SJSA1 (cell line): ENCODE measurements around the gene HGD. TPM values are rescaled to one million over a fixed set of nuclear protein-coding genes. Genes with fewer than 3 reads are reported as not detected.
"Not testable (repeated sequence)": the region's sequence is repeated elsewhere in the genome, so short reads cannot be mapped to it uniquely, and the experiment has no call there.

ENCODE experiments used
- DNase-seq, 2 experiments: peaks; one replicate each; pipeline ENCODE4 v3.0.0-alpha.2; 2015 to 2020; ENCODE audit warnings: low spot score in 2 of 2, low read depth in 1 of 2
- H3K27ac ChIP-seq: fragments of 250-450 bp; sonication (Bioruptor Pico); 2 replicates; pipeline ENCODE4 v1.5.1; 2020; ENCODE audit warnings: mild to moderate bottlenecking, moderate library complexity
- H3K27me3 ChIP-seq: fragments of 250-450 bp; sonication (Bioruptor Pico); replicated peaks from 2 replicates; pipeline ENCODE4 v1.5.1; 2020; ENCODE audit warnings: mild to moderate bottlenecking, moderate library complexity
- H3K36me3 ChIP-seq: fragments of 250-450 bp; sonication (Bioruptor Pico); 2 replicates; pipeline ENCODE4 v1.5.1; 2020; ENCODE audit warnings: mild to moderate bottlenecking
- H3K4me1 ChIP-seq: fragments of 250-450 bp; sonication (Bioruptor Pico); replicated peaks from 2 replicates; pipeline ENCODE4 v1.6.1; 2021; ENCODE audit warnings: mild to moderate bottlenecking
- H3K4me3 ChIP-seq: fragments of 250-450 bp; sonication (Bioruptor Pico); 2 replicates; pipeline ENCODE4 v1.5.1; 2020; ENCODE audit warnings: mild to moderate bottlenecking
- H3K9me3 ChIP-seq: fragments of 250-450 bp; sonication (Bioruptor Pico); replicated peaks from 2 replicates; pipeline ENCODE4 v1.5.1; 2020; ENCODE audit warnings: mild to moderate bottlenecking
- total RNA-seq: library from RNA; depleted of rRNA; stranded (reverse); fragments of >200 nt; shearing (Covaris generic); gene quantifications from 2 replicates; pipeline ENCODE4 v1.2.3, GENCODE V29; 2014

HGD gene
- total RNA-seq, 1 experiment from 2014 or later = not detected

DNA sequence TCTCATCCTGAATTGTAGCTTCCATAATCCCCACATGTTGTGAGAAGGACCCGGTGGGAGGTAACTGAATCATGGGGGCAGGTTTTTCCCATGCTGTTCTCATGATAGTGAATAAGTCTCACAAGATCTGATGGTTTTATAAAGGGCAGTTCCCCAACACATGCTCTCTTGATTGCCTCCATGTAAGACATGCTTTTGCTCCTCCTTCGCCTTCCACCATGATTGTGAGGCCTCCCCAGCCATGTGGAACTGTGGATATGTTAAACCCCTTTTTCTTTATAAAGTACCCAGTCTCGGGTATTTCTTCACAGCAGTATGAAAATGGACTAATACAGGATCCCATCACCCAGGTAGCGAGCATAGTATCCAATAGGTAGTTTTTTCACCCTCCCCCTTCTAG is 43.2 kb downstream of the HGD start:
- not testable (repeated sequence) for H3K27me3 ChIP-seq, H3K4me1 ChIP-seq, H3K9me3 ChIP-seq, H3K4me3 ChIP-seq, H3K27ac ChIP-seq, DNase-seq, H3K36me3 ChIP-seq

DNA sequence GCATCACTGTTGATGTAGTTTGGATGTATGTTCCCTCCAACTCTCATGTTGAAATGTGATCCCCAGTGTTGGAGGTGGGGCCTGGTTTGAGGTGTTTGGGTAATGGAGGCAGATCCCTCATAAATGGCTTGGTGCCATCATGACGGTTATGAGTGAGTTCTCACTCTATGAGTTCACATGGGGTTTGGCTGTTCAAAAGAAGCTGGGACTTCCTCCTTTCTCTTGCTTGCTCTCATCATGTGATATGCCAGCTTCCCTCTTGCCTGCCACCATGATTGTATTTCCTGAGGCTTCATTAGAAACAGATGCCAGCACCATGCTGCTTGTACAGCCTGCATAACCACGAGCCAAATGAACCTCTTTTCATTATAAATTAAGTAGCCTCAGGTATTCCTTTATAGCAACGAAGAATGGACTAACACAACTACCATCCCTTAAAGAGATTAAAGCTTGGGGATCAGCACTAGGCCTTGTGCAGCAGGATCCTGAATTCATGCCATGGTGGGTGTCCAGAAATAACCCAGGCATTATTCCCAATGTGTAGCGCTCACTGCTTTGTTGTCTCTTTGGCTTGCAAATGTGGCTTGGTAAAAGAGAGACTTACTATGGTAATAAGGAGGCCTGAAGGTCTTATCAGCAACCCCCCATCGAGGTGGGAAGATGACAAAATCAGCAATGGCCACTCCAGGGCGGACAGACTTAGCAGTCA is 44.0 kb downstream of the HGD start:
- no peak overlapping the region for H3K4me3 ChIP-seq
- no peak for DNase-seq

DNA sequence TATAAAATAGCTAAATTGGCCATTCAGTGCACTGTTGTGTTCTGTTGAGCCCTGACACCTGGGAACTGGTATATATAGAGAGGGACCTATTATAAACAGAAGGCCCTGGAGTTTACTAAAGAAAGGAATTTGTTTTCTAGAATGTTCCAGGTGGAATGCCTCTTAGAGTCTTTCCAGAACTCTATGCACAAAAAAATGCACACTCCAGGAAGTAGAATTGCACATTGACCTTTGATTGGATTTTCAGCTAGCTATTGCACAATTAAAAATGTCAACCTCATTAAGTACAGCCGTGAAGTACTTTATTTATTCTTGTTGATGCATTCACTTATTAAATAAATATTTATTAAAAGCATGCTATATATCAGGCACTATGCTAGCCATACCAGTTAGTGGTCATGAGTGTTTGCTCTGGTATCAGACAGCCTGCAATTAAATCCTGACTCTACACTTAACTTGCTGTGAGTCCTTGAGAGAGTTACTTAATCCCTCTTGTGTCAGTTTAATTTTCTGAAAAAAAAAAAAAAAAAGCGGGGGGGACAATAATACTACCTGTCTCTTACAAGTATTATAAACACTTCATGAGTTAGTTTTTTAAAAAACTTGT is 45.1 kb downstream of the HGD start:
- no peaks in the 10 kb centered on the region for H3K9me3 ChIP-seq
- H3K36me3 ChIP-seq = no peaks in the 10 kb centered on the region
- no peaks in the 10 kb centered on the region for H3K27me3 ChIP-seq
- no peak for DNase-seq
- no peak overlapping the region for H3K4me3 ChIP-seq
- H3K27ac ChIP-seq = no peak overlapping the region
- no peaks in the 10 kb centered on the region for H3K4me1 ChIP-seq

More for the DNA sequence above, 44.0 kb downstream of the HGD start:
- H3K9me3 ChIP-seq = no peaks in the 10 kb centered on the region
- H3K27me3 ChIP-seq = no peaks in the 10 kb centered on the region
- H3K27ac ChIP-seq = no peak overlapping the region
- H3K4me1 ChIP-seq = peaks cover 8% of the 10 kb centered on the region
- H3K36me3 ChIP-seq = no peaks in the 10 kb centered on the region

DNA sequence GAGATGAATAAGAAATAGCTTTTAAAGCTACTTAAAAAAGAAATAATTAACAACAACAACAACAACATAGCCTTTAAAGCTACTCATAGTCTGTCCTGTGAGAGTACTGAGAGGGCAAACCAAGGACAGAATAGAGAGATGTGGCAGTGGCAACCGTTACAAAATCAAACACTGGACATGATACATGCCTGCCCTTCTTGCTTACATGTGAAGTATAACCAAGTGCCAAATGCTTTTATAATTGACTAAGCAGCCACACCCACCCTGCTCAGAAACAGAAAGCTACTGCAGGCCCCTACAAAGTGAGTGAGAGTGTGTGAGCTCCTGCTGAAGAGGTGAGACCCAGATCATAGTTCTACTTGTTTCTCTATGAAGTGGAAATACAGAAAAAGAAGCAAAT is 47.5 kb downstream of the HGD start:
- Histone ChIP-seq H3K4me3 (no peak overlapping the region), H3K9me3 (no peaks in the 10 kb centered on the region), H3K27ac (no peak overlapping the region), H3K27me3 (no peaks in the 10 kb centered on the region), H3K4me1 (no peaks in the 10 kb centered on the region), H3K36me3 (no peaks in the 10 kb centered on the region)
- no peak for DNase-seq

- Histone ChIP-seq H3K27ac (no peak overlapping the region), H3K4me1 (peaks cover 11% of the 10 kb centered on the region), H3K9me3 (no peaks in the 10 kb centered on the region), H3K4me3 (no peak overlapping the region), H3K36me3 (no peaks in the 10 kb centered on the region), H3K27me3 (no peaks in the 10 kb centered on the region)
- DNase-seq = no peak
Measured at GRCh38 chr3:120625159-120625586, 56.9 kb downstream of the HGD start.

DNA sequence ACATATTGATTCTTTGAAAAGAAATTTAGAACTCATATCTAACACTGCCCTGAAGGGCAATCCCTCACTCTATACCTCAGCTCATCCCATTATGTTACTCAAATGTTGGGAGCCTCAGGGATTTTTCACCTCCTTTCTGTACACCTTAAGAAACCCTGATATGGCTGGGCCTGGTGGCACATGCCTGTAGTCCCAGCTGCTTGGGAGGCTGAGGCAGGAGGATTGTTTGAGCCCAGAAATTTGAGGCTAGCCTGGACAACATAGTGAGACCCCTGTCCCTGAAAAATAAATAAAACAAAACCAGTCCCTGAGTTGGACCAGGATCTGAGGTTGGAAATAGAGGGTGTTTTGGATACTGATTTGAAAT is 58.3 kb downstream of the HGD start:
- Histone ChIP-seq H3K4me1 (peaks cover 11% of the 10 kb centered on the region), H3K27ac (no peak overlapping the region; the same call in 1 of the 2 replicates), H3K4me3 (no peak overlapping the region), H3K9me3 (no peaks in the 10 kb centered on the region), H3K36me3 (no peaks in the 10 kb centered on the region), H3K27me3 (no peaks in the 10 kb centered on the region)
- no peak for DNase-seq

DNA sequence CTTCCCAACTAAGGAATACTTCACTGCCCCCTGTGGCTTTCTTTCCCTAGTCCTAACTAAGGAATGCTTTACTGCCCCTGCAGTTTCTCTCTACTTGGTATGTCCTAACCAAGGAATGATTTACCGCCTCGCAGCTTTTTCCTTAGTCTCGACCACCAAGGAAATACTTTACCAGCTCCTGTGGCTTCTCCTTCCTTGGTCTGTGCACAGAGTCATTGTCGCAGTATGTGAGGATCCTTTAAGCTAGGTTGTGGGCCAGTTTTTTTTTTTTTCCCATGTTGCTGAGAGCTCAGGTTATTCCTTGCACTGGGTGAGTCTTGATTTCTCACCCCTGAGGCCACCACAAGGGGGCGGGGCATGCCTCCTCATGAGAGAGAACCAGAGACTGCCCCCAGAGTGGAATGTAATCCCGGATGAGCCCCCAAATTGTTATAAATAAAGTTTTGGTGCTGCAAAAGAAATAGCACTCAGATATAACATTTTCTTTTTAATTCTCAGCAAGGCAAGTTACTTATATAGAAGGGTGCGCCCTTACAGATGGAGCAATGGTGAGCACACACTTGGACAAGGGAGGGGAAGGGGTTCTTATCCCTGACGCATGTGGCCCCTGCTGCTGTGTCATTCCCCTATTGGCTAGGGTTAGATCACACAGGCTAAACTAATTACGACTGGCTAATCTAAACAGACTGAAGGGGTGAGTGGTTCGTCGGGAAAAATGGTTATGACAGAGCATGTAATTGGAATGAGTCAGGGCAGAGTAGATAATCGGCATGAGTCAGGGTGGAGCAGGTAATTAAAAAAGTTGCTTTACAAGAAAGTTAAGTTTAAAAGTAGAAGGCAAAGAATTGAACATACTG is 58.9 kb downstream of the HGD start:
- peak overlapping the region; percentile 44; the same call in 1 of the 2 replicates for H3K27ac ChIP-seq
- no peaks in the 10 kb centered on the region for H3K27me3 ChIP-seq
- H3K9me3 ChIP-seq = no peaks in the 10 kb centered on the region
- DNase-seq = peak; percentile 60 to 61
- no peaks in the 10 kb centered on the region for H3K36me3 ChIP-seq
- H3K4me1 ChIP-seq = peaks cover 11% of the 10 kb centered on the region
- H3K4me3 ChIP-seq = no peak overlapping the region

- Histone ChIP-seq H3K27me3 (no peaks in the 10 kb centered on the region), H3K27ac (peak overlapping the region; percentile 44; the same call in 1 of the 2 replicates), H3K36me3 (no peaks in the 10 kb centered on the region), H3K4me1 (peaks cover 11% of the 10 kb centered on the region), H3K4me3 (no peak overlapping the region), H3K9me3 (no peaks in the 10 kb centered on the region)
- DNase-seq = no peak
Measured at GRCh38 chr3:120622457-120622856, 59.6 kb downstream of the HGD start.

GRCh38 chr3:120616745-120617144 is 65.3 kb downstream of the HGD start:
- not testable (repeated sequence) for H3K4me3 ChIP-seq, H3K27ac ChIP-seq, H3K9me3 ChIP-seq, H3K27me3 ChIP-seq, H3K36me3 ChIP-seq, DNase-seq
- peaks cover 12% of the 10 kb centered on the region for H3K4me1 ChIP-seq

DNA sequence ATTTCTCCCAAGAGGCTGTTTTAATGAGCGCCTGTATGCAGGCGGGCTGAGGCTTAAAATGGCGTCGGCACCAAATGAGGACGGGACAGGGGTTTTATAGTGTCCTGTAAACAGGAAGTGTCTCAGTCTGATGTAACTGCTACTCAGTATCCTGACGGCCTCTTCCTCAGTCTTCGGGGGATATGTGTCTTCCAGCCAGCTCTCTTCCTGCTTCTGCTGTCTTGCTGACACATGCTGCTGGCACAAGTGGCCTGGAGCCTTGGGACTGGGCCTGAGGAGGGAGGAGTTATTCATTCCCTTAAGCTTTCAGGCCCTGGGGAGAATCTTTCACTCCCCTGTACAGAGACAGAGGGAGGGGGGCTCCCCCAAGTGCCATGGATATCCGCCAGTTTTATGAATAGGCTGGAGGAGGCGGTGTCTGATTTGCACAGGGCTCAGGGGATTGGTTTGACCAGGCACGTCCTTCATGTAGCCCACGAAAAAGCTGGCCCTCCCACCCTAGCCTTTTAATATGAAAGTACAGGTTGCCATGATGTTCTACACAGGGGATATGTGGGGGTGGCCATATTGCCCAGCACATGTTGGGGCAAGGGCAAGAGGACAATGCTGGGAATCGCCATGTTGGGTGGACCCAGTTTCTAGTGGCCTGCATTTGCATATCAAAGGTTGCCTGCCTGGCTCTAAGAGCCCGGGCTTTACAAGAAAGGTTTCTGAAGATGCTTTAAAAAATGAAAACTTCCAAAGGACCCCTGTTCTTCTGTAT is 66.0 kb downstream of the HGD start:
- no peak overlapping the region for H3K4me3 ChIP-seq
- no peaks in the 10 kb centered on the region for H3K27me3 ChIP-seq
- H3K4me1 ChIP-seq = peaks cover 12% of the 10 kb centered on the region
- peak overlapping the region; percentile 6; the same call in 1 of the 2 replicates for H3K27ac ChIP-seq
- H3K9me3 ChIP-seq = no peaks in the 10 kb centered on the region
- DNase-seq = peak; percentile 39 to 51
- no peaks in the 10 kb centered on the region for H3K36me3 ChIP-seq

DNA sequence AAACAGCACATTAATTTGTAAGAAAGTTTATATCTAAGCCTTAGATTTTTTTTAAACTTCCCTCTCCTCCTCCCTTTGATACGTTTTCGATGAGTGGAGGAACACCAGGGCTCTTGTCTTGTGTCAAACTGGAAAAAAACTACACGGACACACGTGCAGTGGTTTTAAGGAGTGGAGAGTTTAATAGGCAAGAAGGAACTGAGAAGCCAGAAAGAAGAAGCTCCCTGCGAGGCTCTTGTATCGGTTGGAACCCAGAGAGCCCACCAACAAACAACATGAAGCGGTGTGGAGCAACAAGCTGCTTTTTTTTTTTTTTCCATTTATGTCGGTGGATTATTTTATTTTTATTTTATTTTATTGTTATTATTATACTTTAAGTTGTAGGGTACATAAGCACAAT is 67.3 kb downstream of the HGD start:
- Histone ChIP-seq H3K4me3 (no peak overlapping the region), H3K9me3 (no peaks in the 10 kb centered on the region), H3K4me1 (peaks cover 12% of the 10 kb centered on the region), H3K27me3 (no peaks in the 10 kb centered on the region), H3K36me3 (no peaks in the 10 kb centered on the region), H3K27ac (no peak overlapping the region)
- DNase-seq = no peak

- Histone ChIP-seq H3K27ac (no peak overlapping the region), H3K4me1 (no peaks in the 10 kb centered on the region), H3K27me3 (no peaks in the 10 kb centered on the region)
Measured at GRCh38 chr3:120608506-120608905, 73.5 kb downstream of the HGD start.

DNA sequence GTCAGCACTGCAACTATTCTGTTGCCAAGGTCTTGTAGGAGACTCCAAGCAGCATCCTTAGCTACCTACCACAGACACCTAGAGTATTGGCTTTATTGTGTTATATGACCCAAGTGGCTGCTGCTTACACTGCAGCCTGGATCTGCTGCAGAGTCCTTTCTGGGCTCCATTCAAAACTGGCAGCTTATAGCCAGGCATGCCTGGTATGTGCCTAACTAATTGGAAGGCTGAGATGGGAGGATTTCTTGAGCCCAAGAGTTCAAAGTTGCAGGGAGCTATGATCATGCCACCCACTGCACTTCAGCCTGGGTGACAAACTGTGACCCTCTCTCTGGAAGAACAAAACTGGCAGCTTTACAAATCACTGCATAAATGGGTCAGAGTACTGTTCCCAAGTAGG is 77.3 kb downstream of the HGD start:
- no peaks in the 10 kb centered on the region for H3K4me1 ChIP-seq
- no peaks in the 10 kb centered on the region for H3K27me3 ChIP-seq
- no peak overlapping the region for H3K4me3 ChIP-seq
- peaks cover 32% of the 10 kb centered on the region for H3K36me3 ChIP-seq
- H3K27ac ChIP-seq = no peak overlapping the region
- H3K9me3 ChIP-seq = no peaks in the 10 kb centered on the region
- no peak for DNase-seq

More at GRCh38 chr3:120608506-120608905, 73.5 kb downstream of the HGD start:
- no peak overlapping the region for H3K4me3 ChIP-seq
- no peaks in the 10 kb centered on the region for H3K36me3 ChIP-seq
- H3K9me3 ChIP-seq = no peaks in the 10 kb centered on the region
- no peak for DNase-seq
